Progenitor cell of endocrine pancreas (in vitro differentiated cells): ENCODE data around the gene GALNS. TPM values are rescaled to one million over a fixed set of nuclear protein-coding genes. Genes with fewer than 3 reads are reported as not detected.

ENCODE experiments used
- DNase-seq: peaks from one replicate; pipeline ENCODE4 v3.0.0; 2021; ENCODE audit warnings: low spot score; ENCODE audit not compliant: unreplicated experiment
- H3K27ac Mint-ChIP-seq: 2 replicates; pipeline ENCODE4 v1.8.0; 2021; ENCODE audit warnings: mild to moderate bottlenecking, moderate library complexity, mixed read lengths
- H3K27me3 Mint-ChIP-seq: 2 replicates; pipeline ENCODE4 v1.8.0; 2021; ENCODE audit warnings: mixed read lengths
- H3K36me3 Mint-ChIP-seq: 2 replicates; pipeline ENCODE4 v1.8.0; 2022; ENCODE audit warnings: mixed read lengths; ENCODE audit not compliant: insufficient read depth
- H3K4me1 Mint-ChIP-seq: 2 replicates; pipeline ENCODE4 v1.8.0; 2021; ENCODE audit warnings: low read depth, mixed read lengths
- H3K4me3 Mint-ChIP-seq: 2 replicates; pipeline ENCODE4 v1.8.0; 2021; ENCODE audit warnings: low read depth, mild to moderate bottlenecking, moderate library complexity, mixed read lengths
- H3K9me3 Mint-ChIP-seq: 2 replicates; pipeline ENCODE4 v1.8.0; 2021; ENCODE audit warnings: low read depth, mixed read lengths
- CTCF ChIP-seq: fragments of 200-600 bp; sonication (generic); IDR thresholded peaks from one replicate; pipeline ENCODE4 v1.5.0; 2021; ENCODE audit warnings: antibody characterized with exemption, mild to moderate bottlenecking; ENCODE audit not compliant: unreplicated experiment
- total RNA-seq: library from RNA; stranded (reverse); gene quantifications from 2 replicates; pipeline ENCODE4 v1.2.1, GENCODE V29; 2021

GALNS gene
- total RNA-seq, 1 donor from 2014 or later = 32.7 TPM

DNA sequence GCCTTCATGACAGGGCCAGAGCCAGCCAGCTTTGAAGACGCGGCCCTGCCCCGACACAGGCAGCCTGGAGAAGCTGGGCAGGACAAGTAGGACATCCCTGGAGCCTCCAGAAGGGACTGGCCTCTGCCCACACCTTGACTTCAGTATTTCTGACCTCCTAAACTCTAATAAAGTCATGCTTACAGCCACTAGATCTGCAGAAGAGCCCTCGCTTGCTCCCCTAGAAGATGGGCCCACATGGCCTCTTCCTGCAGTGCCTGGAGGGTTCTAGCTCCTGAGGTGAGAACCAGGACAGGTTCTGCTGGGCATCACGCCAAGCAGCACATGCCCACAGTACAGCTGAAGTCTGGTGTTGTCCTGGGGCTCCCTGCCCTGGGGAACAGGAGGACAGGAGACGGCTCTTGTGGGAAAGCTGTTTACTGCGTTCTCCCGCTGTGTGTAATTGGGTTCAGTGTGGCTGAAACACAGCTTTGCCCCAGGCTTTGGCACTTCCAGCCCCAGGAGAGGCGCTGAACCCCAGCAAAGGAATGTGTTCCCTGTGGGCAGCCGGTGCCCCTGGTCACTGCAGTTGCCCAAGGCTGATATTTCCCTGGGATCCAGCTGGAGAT is 47.6 kb downstream of the GALNS start:
- H3K4me3 Mint-ChIP-seq = no peak overlapping the region
- H3K4me1 Mint-ChIP-seq = peaks cover 4% of the 10 kb centered on the region
- no peak overlapping the region for H3K27ac Mint-ChIP-seq
- DNase-seq = no peak
- H3K9me3 Mint-ChIP-seq = no peaks in the 10 kb centered on the region
- no peaks in the 10 kb centered on the region for H3K27me3 Mint-ChIP-seq
- TF ChIP-seq CTCF = no peak
- no peaks in the 10 kb centered on the region for H3K36me3 Mint-ChIP-seq

GRCh38 chr16:88807626-88808453 is 48.9 kb downstream of the GALNS start:
- TF ChIP-seq CTCF = no peak
- H3K9me3 Mint-ChIP-seq = no peaks in the 10 kb centered on the region
- H3K27ac Mint-ChIP-seq = no peak overlapping the region
- no peaks in the 10 kb centered on the region for H3K36me3 Mint-ChIP-seq
- DNase-seq = no peak
- H3K4me1 Mint-ChIP-seq = peaks cover 4% of the 10 kb centered on the region
- no peaks in the 10 kb centered on the region for H3K27me3 Mint-ChIP-seq
- H3K4me3 Mint-ChIP-seq = no peak overlapping the region

DNA sequence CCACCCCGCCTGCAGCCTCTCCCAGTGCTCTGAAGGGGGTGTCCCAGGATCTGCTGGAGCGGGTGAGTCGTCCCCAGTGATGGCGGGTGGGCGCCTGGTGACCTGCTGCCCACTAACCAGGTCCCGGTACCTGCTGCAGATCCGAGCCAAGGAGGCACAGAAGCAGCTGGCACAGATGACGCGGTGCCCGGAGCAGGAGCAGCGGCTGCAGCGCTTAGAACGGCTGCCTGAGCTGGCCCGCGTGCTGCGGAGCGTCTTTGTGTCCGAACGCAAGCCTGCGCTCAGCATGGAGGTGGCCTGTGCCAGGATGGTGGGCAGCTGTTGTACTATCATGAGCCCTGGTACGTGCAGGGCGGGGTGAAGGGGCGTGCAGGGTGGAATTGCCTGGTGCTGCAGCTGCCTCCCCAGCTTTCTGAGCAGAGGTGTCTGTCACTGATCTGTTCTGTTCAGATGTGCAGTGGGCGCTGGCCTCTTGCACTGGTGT is 49.6 kb downstream of the GALNS start:
- H3K27ac Mint-ChIP-seq = no peak overlapping the region
- no peak for TF ChIP-seq CTCF
- no peak for DNase-seq
- H3K4me1 Mint-ChIP-seq = peaks cover 4% of the 10 kb centered on the region
- H3K9me3 Mint-ChIP-seq = no peaks in the 10 kb centered on the region
- no peaks in the 10 kb centered on the region for H3K36me3 Mint-ChIP-seq
- H3K4me3 Mint-ChIP-seq = no peak overlapping the region
- H3K27me3 Mint-ChIP-seq = no peaks in the 10 kb centered on the region

DNA sequence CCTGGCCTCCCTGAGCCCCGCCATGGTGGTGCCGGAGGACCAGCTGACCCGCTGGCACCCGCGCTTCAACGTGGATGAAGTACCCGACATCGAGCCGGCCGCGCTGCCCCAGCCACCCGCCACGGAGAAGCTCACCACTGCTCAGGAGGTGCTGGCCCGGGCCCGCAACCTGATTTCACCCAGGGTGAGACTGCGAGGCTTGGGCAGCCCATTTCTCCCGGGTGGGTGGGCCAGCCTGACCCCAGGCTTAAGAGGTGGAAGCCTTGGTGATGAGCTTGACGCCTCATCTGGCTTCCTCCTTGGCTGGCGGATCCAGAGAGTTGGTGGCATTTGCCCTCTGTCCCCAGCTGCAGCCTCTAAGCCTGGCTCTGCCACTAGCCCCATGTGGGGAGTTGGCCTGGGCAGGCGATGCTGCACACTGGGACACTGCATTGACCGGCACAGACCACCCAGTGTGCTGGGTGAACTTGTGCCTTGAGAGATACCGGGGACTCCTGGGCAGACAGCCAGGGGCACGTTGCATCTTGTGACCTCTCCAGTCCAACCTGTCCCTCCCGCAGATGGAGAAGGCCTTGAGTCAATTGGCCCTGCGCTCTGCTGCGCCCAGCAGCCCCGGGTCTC is 50.1 kb downstream of the GALNS start:
- Mint-ChIP-seq H3K9me3 (no peaks in the 10 kb centered on the region), H3K27me3 (no peaks in the 10 kb centered on the region), H3K4me3 (no peak overlapping the region), H3K4me1 (peaks cover 4% of the 10 kb centered on the region), H3K27ac (no peak overlapping the region), H3K36me3 (no peaks in the 10 kb centered on the region)
- no peak for DNase-seq
- TF ChIP-seq CTCF = no peak

DNA sequence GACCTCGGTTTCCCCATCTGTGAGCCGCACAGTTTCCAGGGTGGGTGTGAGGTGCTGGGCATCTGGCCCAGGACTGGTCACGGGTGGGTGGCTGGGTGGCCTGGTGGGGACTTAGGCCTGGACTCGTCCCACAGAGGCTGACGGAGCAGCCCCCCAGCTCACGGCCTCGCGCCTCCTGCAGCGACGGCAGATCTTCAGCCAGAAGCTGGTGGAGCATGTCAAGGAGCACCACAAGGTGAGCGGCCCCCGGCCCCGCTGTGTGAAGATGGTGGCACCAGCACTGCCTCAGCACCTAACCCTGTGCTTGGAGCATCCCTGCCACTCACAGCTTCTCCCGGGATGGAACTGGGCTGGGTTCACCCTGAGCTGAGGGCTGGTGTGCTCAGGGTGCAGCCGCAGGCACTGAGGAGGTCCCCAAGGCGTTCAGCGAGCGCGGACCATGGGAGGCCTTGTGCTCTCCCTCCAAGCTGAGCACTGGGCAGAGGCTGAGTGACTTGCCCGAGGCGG is 50.8 kb downstream of the GALNS start:
- H3K9me3 Mint-ChIP-seq = no peaks in the 10 kb centered on the region
- H3K4me1 Mint-ChIP-seq = peaks cover 3% of the 10 kb centered on the region
- TF ChIP-seq CTCF = no peak
- DNase-seq = no peak
- no peak overlapping the region for H3K4me3 Mint-ChIP-seq
- H3K36me3 Mint-ChIP-seq = no peaks in the 10 kb centered on the region
- H3K27me3 Mint-ChIP-seq = no peaks in the 10 kb centered on the region
- H3K27ac Mint-ChIP-seq = no peak overlapping the region
